Dendritic cell treated with granulocyte-macrophage colony-stimulating factor and Interleukin-4, amounts not matched to agents 40 ng/mL and 50 ng/mL, for 4 days (primary cell): ENCODE results near the gene RNF40.

ENCODE experiments used
- H3K27ac Mint-ChIP-seq: one replicate; pipeline ENCODE4 v1.8.0; 2022; ENCODE audit warnings: mild to moderate bottlenecking, mixed read lengths
- H3K27me3 Mint-ChIP-seq: one replicate; pipeline ENCODE4 v1.8.0; 2022; ENCODE audit warnings: mild to moderate bottlenecking, mixed read lengths
- H3K36me3 Mint-ChIP-seq: one replicate; pipeline ENCODE4 v1.8.0; 2022; ENCODE audit warnings: low read depth, mixed read lengths
- H3K4me1 Mint-ChIP-seq: one replicate; pipeline ENCODE4 v1.8.0; 2022; ENCODE audit warnings: low read depth, mixed read lengths
- H3K4me3 Mint-ChIP-seq: one replicate; pipeline ENCODE4 v1.8.0; 2022; ENCODE audit warnings: mild to moderate bottlenecking, moderate library complexity, mixed read lengths
- H3K9me3 Mint-ChIP-seq: one replicate; pipeline ENCODE4 v1.8.0; 2022; ENCODE audit warnings: mixed read lengths
- intact Hi-C: fragments of 100-400 bp; cut with micrococcal nuclease; formaldehyde crosslinking; loops from one replicate; pipeline ENCODE4 v1.15.0; 2022

The RNF40 gene

DNA sequence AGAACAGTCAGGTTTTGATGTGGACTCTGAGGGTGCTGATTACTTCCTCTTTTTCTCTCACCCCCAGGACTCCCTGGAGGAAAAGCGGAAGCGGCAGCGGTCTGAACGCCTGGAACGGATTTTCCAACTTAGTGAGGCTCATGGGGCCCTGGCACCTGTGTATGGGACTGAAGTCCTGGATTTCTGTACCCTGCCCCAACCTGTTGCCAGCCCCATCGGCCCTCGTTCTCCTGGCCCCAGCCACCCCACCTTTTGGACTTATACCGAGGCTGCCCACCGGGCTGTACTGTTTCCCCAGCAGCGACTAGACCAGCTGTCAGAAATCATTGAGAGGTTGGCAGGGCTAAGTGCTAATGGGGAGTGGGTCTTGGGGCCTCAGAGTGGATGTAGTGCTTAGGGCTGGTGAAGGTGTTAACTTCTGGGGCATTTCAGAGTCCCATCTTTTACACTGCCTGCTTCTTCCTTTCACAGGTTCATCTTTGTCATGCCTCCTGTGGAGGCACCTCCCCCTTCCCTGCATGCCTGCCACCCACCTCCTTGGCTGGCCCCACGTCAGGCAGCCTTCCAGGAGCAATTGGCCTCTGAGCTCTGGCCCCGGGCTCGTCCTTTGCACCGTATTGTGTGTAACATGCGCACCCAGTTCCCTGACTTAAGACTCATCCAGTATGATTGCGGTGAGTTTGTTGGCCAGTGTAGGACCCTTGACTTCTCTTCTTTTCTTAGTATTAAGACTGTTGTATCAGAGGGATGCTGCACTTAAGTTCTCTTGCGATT lies 33.0 kb upstream of the RNF40 start:
- intact Hi-C loops = no loop called here
- H3K4me3 Mint-ChIP-seq = no peak overlapping the region
- peaks cover 88% of the 10 kb centered on the region for H3K36me3 Mint-ChIP-seq
- H3K27me3 Mint-ChIP-seq = no peaks in the 10 kb centered on the region
- H3K27ac Mint-ChIP-seq = peak overlapping the region; percentile 70
- no peaks in the 10 kb centered on the region for H3K9me3 Mint-ChIP-seq
- H3K4me1 Mint-ChIP-seq = peaks cover 49% of the 10 kb centered on the region

GRCh38 chr16:30731411-30731810 lies 30.7 kb upstream of the RNF40 start:
- Mint-ChIP-seq H3K27me3 (no peaks in the 10 kb centered on the region), H3K4me1 (peaks cover 27% of the 10 kb centered on the region), H3K36me3 (peaks cover 96% of the 10 kb centered on the region)

DNA sequence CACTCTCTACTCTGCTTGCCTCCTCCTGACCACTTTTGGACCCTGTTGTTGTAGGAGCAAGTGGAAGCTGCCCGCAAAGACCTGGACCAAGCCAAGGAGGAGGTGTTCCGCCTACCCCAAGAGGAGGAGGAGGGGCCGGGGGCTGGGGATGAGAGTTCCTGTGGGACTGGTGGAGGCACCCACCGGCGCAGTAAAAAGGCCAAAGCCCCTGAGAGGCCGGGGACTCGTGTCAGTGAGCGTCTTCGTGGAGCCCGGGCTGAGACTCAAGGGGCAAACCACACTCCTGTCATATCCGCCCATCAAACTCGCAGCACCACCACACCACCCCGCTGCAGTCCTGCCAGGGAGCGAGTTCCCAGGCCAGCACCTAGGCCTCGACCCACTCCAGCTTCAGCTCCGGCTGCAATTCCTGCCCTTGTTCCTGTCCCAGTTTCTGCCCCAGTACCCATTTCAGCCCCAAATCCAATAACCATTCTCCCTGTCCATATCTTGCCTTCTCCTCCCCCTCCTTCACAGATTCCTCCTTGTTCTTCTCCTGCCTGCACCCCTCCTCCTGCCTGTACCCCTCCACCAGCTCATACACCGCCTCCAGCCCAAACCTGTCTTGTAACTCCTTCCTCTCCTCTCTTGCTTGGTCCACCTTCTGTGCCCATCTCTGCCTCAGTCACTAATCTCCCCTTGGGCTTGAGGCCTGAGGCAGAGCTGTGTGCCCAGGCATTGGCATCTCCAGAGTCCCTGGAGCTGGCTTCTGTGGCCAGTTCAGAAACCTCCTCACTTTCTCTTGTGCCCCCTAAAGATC lies 24.9 kb upstream of the RNF40 start:
- Mint-ChIP-seq H3K4me3 (no peak overlapping the region), H3K36me3 (peaks cover 100% of the 10 kb centered on the region), H3K27ac (peak overlapping the region; percentile 1), H3K4me1 (peaks cover 18% of the 10 kb centered on the region), H3K9me3 (no peaks in the 10 kb centered on the region), H3K27me3 (no peaks in the 10 kb centered on the region)
- intact Hi-C loops = no loop called here

More at GRCh38 chr16:30731411-30731810, 30.7 kb upstream of the RNF40 start:
- intact Hi-C loops = no loop called here
- Mint-ChIP-seq H3K4me3 (no peak overlapping the region), H3K27ac (no peak overlapping the region), H3K9me3 (no peaks in the 10 kb centered on the region)

DNA sequence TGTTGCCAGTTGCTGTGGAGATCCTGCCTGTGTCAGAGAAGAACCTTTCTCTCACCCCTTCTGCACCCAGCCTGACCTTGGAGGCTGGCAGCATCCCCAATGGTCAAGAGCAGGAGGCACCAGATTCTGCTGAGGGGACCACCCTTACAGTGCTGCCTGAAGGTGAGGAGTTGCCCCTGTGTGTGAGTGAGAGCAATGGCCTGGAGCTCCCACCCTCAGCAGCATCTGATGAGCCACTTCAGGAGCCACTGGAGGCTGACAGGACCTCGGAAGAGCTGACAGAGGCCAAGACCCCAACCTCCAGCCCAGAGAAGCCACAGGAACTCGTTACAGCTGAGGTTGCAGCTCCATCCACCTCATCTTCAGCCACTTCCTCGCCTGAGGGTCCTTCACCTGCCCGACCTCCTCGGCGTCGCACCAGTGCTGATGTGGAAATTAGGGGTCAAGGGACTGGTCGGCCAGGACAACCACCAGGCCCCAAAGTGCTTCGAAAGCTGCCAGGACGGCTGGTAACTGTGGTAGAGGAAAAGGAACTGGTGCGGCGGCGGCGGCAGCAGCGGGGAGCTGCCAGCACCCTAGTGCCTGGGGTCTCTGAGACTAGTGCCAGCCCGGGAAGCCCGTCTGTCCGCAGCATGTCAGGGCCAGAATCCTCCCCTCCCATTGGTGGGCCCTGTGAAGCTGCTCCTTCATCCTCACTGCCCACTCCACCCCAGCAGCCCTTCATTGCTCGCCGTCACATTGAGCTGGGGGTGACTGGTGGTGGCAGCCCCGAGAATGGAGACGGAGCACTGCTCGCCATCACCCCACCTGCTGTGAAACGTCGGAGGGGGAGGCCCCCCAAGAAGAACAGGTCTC lies 24.1 kb upstream of the RNF40 start:
- intact Hi-C loops = no loop called here
- H3K4me1 Mint-ChIP-seq = peaks cover 18% of the 10 kb centered on the region
- H3K27ac Mint-ChIP-seq = peak overlapping the region; percentile 1
- H3K27me3 Mint-ChIP-seq = no peaks in the 10 kb centered on the region
- H3K9me3 Mint-ChIP-seq = no peaks in the 10 kb centered on the region
- peaks cover 100% of the 10 kb centered on the region for H3K36me3 Mint-ChIP-seq
- no peak overlapping the region for H3K4me3 Mint-ChIP-seq

DNA sequence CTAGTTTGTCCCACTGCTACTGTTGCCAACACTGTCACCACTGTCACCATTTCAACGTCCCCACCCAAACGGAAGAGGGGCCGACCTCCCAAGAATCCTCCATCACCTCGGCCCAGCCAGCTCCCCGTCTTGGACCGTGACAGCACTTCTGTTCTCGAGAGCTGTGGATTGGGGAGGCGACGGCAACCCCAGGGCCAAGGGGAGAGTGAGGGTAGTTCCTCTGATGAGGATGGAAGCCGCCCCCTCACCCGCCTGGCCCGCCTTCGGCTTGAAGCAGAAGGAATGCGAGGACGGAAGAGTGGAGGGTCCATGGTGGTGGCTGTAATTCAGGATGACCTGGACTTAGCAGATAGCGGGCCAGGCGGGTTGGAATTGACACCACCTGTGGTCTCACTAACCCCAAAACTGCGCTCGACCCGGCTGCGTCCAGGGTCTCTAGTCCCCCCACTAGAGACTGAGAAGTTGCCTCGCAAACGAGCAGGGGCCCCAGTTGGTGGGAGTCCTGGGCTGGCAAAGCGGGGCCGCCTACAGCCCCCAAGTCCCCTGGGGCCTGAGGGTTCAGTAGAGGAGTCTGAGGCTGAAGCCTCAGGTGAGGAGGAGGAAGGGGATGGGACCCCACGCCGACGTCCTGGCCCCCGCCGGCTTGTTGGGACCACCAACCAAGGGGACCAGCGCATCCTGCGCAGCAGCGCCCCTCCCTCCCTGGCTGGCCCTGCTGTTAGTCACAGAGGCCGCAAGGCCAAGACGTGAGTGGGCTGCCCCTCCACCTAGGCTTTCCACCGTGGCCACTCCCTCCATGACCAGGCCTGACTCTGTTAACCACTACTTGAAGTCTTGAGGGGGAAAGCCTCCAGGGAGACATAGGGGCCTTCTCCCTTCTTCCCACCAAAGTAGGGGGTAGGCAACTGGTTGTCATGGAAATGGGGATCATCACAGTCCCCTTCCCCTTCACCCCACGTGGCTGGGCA lies 22.9 kb upstream of the RNF40 start:
- Mint-ChIP-seq H3K27ac (no peak overlapping the region), H3K36me3 (peaks cover 100% of the 10 kb centered on the region), H3K9me3 (no peaks in the 10 kb centered on the region), H3K4me1 (peaks cover 18% of the 10 kb centered on the region), H3K4me3 (no peak overlapping the region), H3K27me3 (no peaks in the 10 kb centered on the region)
- intact Hi-C loops = no loop called here

DNA sequence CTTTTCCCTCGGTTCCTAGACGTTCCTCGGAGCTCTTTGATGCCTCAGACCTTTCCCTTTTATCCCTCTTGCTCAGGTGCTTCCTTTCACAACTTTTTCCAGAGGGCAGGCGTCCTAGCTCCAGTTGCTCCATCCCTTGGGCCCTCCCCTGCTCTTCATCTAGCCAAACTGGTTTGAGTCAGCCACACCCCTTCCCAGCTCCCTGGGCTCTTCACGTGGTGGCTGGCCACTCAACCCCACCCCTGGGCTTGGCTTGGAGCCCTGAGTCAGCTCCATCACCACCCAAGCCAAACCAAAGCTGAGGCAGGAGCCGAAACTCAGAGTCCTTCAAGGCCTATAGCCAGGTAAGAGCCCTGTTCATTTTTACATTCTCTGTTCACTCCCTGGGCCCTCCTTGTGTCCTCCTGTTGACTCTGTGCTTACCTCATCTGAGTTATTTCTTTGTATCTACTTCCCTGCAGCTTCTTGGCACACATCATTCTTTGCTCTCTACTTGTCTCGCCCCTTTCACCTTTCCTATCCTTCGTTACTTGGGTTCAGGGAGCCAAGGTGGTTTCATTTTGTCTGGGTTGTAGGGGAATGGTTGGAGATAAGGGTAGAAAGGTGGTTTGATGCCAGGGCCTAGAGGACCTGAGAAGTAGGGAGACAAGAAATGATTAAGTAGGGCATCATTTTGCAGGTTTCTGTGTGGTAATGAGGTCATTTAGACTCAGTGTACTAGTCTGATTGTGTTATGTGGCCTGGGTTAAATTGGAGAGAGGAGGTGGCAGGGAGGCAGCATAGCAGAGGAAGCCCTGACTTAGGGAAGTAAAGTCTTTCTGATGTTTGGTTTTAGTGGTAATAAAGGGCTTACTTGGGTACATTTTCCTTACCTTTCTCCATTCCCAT lies 21.5 kb upstream of the RNF40 start:
- no peaks in the 10 kb centered on the region for H3K9me3 Mint-ChIP-seq
- H3K27ac Mint-ChIP-seq = peak overlapping the region; percentile 62
- no peaks in the 10 kb centered on the region for H3K27me3 Mint-ChIP-seq
- H3K4me1 Mint-ChIP-seq = peaks cover 23% of the 10 kb centered on the region
- peaks cover 100% of the 10 kb centered on the region for H3K36me3 Mint-ChIP-seq
- H3K4me3 Mint-ChIP-seq = peak overlapping the region; percentile 63
- intact Hi-C loops = no loop called here

DNA sequence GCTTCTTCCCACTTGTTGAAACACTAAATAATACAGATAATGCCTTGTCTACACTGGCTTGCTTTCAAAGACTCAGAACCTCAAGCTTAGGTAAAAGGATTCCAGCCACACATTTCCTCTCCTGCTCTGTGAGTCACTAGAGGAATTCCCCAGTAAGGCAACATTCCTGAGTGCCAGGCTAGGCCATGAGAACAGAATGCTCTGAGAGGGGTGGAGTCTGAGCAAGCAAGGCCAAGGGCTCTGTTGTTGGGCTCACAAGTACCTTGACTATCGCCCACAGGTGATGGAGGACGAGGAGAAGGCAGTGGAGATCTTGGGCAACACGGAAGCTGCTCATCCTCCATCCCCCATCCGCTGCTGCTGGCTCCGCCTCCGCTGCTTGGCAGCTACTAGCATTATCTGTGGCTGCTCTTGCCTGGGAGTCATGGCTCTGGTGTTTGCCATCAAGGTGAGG lies 20.6 kb upstream of the RNF40 start:
- H3K27ac Mint-ChIP-seq = peak overlapping the region; percentile 62
- intact Hi-C loops = no loop called here
- H3K36me3 Mint-ChIP-seq = peaks cover 91% of the 10 kb centered on the region
- H3K4me3 Mint-ChIP-seq = no peak overlapping the region
- H3K9me3 Mint-ChIP-seq = no peaks in the 10 kb centered on the region
- peaks cover 25% of the 10 kb centered on the region for H3K4me1 Mint-ChIP-seq
- H3K27me3 Mint-ChIP-seq = no peaks in the 10 kb centered on the region

- Mint-ChIP-seq H3K9me3 (no peaks in the 10 kb centered on the region), H3K27ac (peak overlapping the region; percentile 20), H3K27me3 (no peaks in the 10 kb centered on the region), H3K36me3 (peaks cover 75% of the 10 kb centered on the region), H3K4me3 (no peak overlapping the region), H3K4me1 (peaks cover 44% of the 10 kb centered on the region)
- intact Hi-C loops = no loop called here
Measured at GRCh38 chr16:30743716-30744115, 18.4 kb upstream of the RNF40 start.

GRCh38 chr16:30744183-30744582 lies 17.9 kb upstream of the RNF40 start:
- H3K4me3 Mint-ChIP-seq = no peak overlapping the region
- H3K27me3 Mint-ChIP-seq = no peaks in the 10 kb centered on the region
- H3K27ac Mint-ChIP-seq = no peak overlapping the region
- H3K9me3 Mint-ChIP-seq = no peaks in the 10 kb centered on the region
- peaks cover 75% of the 10 kb centered on the region for H3K36me3 Mint-ChIP-seq
- peaks cover 45% of the 10 kb centered on the region for H3K4me1 Mint-ChIP-seq
- intact Hi-C loops = no loop called here

GRCh38 chr16:30745082-30745481 lies 17.0 kb upstream of the RNF40 start:
- peaks cover 75% of the 10 kb centered on the region for H3K36me3 Mint-ChIP-seq
- no peaks in the 10 kb centered on the region for H3K9me3 Mint-ChIP-seq
- intact Hi-C loops = no loop called here
- H3K27ac Mint-ChIP-seq = no peak overlapping the region
- H3K27me3 Mint-ChIP-seq = no peaks in the 10 kb centered on the region
- H3K4me3 Mint-ChIP-seq = no peak overlapping the region
- peaks cover 52% of the 10 kb centered on the region for H3K4me1 Mint-ChIP-seq

- no peaks in the 10 kb centered on the region for H3K27me3 Mint-ChIP-seq
- no peaks in the 10 kb centered on the region for H3K9me3 Mint-ChIP-seq
- peaks cover 75% of the 10 kb centered on the region for H3K36me3 Mint-ChIP-seq
- intact Hi-C loops = no loop called here
- no peak overlapping the region for H3K4me3 Mint-ChIP-seq
- H3K27ac Mint-ChIP-seq = peak overlapping the region; percentile 92
- peaks cover 57% of the 10 kb centered on the region for H3K4me1 Mint-ChIP-seq
Measured at GRCh38 chr16:30746638-30747175, 15.4 kb upstream of the RNF40 start.

GRCh38 chr16:30747331-30747730 lies 14.8 kb upstream of the RNF40 start:
- intact Hi-C loops = no loop called here
- H3K4me3 Mint-ChIP-seq = peak overlapping the region; percentile 98
- H3K27me3 Mint-ChIP-seq = no peaks in the 10 kb centered on the region
- peak overlapping the region; percentile 92 for H3K27ac Mint-ChIP-seq
- H3K4me1 Mint-ChIP-seq = peaks cover 57% of the 10 kb centered on the region
- peaks cover 75% of the 10 kb centered on the region for H3K36me3 Mint-ChIP-seq
- no peaks in the 10 kb centered on the region for H3K9me3 Mint-ChIP-seq
